HG02884 (cell line): Measurements from ENCODE around the gene ATP6V0A1.
"Not testable (repeated sequence)": the region's sequence is repeated elsewhere in the genome, so short reads cannot be mapped to it uniquely, and the experiment has no call there.

Experiments
- ATAC-seq: cut with Tn5 transposase; IDR thresholded peaks from one replicate; pipeline ENCODE4 v1.9.1; 2021; ENCODE audit warnings: mild to moderate bottlenecking, moderate library complexity; ENCODE audit not compliant: unreplicated experiment

Gene ATP6V0A1

DNA sequence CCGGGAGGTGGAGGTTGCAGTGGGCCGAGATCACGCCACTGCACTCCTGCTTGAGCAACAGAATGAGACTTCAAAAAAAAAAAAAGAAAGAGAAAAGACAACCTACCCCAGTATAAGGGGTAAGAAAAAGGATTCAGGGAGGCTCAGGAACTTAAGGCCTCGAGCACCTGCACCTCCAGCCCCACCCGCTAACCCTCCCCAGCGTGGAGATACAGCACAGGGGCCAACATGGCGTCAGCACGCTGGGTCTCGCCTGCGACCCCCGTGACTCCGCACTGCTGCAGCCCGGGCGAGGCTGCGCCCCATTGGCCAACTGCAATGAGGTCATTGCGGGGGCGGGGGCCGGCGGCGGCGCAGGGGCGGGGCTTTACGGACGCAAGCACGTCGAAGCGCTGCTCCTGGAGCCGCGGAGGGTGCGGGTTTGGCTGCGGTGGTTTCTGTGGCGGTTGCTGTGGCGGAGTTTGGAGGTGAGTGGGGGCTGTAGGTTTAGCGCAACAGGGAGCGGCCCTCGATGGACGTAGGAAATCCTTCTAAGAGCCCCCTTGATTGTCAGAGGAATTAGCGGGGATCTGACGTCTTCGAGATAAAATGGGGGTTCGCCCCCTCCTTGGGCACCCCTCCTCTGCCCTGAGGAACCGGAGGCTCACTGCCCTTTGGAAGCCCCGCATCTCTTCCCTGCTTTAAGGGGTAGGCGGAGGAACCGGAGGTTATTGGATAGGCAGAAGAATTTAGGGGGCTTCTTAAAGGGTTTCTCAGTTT lies at the start of gene ATP6V0A1:
Gene ATP6V0A1 (plus strand): TSS at position 382 of the 759 bp plus-strand sequence. CDS start 2,017 bp downstream, outside the sequence.
- no peak for ATAC-seq

DNA sequence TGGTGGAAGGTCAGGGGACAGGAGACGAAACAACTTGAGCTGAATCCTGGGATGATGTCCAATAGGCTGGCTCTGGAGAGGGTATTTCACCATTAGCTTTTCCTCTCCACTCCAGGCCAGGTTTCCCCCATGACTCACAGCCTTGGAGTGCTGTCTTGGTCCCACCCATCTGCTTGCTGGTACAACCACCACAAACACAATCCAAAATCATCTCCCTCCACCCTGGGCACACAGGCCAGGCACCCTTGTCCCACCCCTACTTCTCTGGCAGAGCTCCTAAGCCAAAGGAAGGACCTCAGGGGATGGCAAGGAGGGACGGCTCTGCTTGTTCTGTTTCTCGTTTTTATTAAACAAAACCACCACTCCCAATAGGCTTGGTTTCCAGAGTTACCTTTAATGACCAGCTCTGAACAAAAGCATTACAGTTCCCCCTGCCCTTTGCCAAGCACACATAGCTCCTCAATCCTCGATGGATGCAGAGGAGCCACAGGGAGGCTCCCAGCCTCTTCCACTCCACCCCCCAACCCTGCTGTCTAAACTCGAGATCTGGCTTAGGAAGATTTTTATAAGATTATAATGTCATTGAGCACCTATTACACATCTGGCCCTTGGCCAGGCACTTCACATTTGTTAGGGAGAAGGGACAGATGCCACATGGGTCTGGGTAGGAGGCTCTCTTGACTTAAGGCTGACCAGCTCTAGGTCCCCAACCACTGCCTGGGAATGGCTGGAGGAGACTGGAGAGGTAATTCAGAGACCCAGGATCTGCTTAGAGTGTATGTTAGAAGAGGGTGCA lies 49.0 kb upstream of the ATP6V0A1 start:
- no peak for ATAC-seq

DNA sequence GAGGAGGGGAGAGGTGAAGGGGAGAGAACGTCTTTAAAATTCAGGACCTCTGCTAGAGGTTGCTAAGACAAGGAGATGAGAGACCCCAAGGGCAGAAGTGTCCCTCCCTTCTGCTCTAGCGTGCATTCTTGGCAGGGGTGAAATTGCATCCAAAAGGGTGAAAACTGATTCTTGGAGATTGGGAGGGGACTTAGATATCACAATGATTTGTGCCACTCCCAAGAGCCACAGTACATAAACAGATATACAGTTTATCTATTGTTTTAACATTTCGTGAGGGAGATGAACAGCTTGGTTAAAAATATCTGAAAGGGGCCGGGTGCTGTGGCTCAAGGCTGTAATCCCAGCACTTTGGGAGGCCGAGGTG lies 48.4 kb upstream of the ATP6V0A1 start:
- ATAC-seq: no peak

DNA sequence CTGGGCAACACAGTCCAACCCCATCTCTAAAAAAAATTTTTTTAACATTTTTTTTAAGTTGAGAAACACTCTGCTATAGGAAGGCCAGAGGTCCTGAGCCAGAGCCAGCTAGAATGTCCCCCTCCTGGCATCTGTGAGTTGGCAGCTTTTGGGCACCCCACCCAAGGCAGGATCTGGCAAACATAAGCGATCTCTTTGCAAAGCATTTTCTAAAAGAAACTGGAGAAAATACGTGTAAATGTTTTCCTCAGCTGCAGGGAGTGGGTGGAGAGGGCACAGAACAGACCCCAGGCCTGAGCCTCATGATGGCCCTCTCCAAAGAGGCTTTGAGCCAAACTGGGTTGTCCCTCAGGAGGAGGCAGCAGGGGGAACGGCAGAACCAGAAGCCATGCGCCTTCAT lies 47.3 kb upstream of the ATP6V0A1 start:
- ATAC-seq: no peak

DNA sequence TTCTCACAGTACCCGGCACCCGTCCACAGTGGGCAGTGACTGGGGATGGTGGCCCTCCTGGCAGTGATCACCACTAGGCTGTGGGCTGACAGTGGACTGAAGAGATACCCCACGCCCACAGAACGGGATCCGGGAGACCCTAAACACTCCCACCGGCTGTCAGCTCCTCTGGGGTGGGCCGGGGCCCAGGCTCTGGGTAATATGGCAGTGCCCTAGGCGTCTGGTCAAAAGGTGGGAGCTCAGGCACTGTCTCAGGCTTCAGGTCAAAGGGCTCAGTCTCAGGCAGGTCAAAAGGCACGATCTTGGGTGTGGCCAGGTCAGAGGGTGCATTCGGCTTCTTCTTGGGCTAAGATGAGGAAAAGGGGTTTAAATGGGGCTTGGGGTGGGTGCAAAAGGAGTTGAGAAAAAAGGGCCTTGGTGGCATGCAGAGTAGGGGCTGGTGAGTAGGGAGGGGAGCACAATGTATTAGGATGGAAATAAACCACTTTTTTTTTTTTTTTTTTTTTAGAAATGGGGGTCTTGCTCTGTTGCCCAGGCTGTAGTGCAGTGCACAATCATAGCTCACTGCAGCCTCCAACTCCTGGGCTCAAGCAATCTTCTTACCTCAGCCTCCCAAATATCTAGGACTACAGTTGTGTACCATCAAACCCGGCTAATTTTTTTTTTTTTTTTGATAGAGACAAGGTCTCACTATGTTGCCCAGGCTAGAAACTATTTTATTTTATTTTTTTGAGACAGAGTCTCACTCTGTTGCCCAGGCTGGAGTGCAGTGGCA lies 46.6 kb upstream of the ATP6V0A1 start:
- ATAC-seq: no peak

DNA sequence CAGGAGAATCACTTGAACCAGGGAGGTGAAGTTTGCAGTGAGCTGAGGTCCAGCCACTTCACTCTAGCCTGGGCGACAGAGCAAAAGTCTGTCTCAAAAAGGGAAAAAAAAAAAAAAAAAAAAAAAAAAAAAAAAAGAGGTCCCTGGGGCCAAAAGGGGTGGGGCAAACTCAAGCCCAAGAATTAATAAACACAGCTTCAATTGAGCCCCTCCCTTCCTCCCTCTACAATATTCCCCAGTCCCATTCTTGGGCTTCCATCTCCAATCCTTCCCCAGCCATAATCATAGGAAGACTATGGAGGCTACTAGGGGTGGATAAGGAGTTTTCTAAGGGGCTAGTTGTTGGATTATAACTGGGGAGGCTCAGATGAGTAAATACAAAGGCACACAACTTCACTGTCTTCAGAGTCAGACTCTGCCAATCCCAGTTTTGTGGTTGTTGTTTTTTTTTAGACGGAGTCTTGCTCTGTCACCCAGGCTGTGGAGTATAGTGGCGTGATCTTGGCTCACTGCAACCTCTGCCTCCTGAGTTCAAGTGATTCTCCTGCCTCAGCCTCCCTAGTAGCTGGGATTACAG lies 45.1 kb upstream of the ATP6V0A1 start:
- ATAC-seq: no peak

DNA sequence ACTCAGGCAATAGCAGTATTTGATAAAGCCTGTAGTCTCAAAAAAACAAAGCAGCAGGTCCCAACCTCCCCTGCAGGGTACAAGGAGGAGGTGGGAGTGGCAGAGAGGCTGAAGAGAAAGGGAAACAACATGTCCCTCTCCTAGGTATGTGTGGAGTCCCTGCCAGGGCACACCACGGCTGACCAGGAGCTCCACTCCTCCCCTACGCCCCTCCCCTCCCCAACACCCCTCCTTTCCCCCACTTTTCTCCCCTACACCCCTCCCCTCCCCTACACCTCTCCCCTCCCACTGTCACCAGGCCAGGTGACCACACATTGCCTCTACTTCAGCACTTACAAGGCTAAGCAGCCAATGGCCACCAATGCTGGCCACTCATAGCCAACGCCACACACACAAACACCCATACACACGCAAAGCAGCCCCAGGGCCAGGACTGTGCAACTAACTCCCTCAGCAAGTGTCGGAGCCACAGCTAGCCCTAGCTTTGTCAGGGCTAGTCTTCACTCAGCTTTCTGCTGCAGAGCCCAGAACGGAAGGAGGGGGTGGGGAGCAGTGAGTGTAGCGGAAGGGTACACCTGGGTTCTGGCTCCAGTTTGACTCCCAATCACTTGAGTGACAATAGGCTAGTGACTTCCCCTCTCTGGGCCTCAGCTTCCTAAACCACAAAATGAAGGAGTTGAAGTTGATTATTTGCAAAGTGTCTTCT lies 43.8 kb upstream of the ATP6V0A1 start:
- ATAC-seq: no peak

DNA sequence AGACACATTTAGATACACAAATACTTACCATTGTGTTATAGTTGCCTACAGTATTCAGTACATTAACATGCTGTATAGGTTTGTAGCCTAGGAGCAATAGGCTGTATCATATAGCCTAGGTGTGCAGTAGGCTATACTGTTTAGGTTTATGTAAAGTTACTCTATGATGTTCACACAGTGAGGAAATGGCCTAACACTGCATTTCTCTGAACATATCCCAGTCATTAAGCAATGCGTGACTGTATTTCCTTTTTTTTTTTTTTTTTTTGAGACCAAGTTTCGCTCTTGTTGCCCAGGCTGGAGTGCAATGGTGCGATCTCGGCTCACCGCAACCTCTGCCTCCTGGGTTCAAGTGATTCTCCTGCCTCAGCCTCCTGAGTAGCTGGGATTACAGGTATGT lies 40.7 kb upstream of the ATP6V0A1 start:
- ATAC-seq: not testable (repeated sequence)

DNA sequence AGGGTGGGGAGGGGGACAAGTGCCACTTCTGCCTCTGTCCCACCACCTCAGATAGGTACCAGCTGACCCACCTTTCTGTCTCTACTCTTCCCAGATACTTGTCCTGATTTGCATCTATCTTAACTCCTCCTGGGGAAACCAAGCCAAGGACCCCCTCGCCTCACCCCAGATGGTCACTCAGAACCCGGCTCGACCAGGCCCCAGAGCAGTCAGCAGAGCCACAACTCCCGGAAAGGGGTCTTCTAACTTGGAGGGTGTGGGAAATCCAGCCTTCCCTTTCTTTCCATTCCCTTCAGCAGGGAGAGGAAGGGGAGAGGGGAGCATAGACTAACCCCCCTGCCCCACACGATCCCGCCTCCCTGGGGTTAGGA lies 37.6 kb upstream of the ATP6V0A1 start:
- ATAC-seq: no peak

DNA sequence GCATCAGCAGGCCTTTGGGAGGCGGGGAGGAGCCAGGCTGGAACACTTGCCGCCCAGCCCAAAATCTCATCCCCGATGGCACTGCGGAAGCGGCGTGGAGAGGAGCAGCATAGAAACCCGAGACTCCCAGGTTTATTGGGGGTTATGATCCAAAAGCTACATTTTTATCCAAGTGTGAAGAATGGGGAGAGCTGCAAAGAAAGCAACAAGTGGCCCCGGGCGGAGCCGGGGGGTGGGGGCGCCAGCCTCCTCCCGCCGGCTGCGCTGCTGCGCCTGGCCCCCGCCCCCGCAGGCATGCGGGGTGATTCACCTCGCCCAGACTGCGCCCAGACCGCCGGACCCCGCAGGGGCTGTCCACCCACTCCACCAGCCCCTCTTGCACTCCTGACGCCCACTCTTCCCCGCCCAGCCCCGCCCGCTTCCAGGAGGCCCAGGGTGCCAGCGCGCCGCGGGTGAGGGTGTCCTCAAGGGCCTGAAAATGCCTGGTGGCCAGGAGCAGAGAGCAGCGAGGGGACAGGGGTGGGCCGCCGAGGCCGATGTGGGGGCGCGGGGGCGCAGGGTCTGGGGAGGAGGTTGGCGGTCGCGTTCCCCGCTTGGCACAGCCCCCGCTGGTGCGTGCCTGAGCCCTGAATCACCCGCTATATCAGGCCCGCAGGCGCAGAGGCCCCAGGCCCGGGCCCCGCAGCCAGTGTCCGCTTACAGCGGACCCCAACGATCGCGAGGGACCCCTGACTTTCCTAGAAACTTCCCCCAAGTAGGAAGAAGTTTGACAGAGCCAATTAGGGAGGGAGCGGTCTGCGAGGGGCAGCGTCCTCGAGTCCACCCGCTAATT lies 37.0 kb upstream of the ATP6V0A1 start:
- no peak for ATAC-seq

DNA sequence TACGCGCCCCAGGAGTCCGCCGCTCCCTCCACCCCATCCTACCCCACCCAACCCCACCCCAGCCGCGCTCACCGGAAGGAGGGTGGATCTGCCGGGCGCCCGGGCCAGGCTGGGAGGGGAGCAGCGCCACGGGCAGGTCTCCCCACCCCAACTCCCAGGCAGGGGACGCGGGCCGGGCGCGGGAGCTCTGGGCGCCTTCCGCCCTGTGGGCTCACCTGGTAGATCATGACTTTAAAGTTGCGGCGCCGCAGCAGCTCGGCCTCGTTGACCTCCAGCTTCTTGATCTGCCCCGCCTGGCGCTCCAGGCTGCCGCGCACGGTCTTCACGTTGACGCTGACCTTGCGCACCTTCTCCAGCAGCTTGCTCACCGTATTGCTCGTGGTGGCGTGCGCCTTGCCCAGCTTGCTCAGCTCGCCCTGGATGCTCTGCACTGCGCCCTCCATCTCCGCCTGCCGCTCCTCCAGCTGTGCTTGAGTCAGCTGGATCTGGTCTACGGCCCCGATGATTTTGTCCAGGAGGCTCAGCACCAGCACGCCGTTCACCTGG lies 36.2 kb upstream of the ATP6V0A1 start:
- ATAC-seq: no peak

DNA sequence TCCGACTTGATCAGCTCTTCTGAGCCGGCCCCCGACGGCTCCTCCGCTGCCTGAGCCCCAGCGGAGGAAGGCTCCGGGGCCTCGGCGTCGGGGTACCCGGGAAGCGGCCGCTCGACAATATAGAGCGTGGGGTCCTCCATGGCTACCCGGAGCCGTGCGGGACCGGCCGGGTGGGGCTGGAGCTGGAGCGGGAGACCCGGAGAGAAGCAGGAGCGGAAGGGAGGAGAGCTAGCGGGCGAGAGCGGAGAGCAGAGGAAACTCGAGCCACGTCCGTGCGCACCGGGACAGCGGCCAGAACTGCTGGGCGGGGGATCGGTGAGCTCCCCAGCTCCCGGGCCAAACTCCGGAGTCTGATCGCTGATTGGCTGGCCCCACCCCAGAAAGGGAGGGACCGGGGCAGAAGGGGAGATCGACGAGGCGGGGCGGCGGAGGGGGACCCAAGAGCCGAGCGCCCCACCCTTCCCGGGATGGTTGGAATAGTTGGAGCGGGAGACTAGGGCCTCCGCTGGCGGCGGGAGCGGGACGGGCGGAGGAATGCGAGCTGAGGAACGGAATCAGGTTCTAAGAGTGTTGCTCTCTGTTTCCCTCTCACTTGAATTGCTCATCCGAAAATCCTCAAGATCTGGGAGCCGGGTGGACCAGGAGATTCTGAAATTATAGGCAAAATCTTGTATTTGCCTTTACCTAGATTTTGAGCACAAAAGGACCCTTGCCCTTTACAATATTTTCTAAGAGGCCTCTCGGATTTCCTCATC lies 35.5 kb upstream of the ATP6V0A1 start, which contains the start of gene CAVIN1:
Gene CAVIN1 (minus strand): TSS at position 299 of the 755 bp plus-strand sequence. CDS start 159 bp downstream, at position 140.
- no peak for ATAC-seq

DNA sequence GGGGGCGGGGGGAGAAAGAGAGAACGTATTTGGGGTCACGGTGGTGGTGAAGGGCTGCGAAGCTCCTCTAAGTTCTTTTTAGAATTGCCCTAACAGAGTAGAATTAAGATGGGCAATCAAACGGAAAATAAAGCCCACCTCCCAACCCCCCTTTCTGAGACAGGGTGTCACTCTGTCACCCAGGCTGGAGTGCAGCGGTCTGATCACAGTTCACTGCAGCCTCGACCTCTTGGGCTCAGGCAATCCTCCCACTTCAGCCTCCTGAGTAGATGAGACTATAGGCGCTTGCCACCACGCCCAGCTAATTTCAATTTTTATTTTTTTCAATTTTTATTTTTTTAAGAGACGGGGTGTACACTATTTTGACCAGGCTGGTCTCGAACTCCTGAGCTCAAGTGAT lies 34.9 kb upstream of the ATP6V0A1 start:
- ATAC-seq: no peak

DNA sequence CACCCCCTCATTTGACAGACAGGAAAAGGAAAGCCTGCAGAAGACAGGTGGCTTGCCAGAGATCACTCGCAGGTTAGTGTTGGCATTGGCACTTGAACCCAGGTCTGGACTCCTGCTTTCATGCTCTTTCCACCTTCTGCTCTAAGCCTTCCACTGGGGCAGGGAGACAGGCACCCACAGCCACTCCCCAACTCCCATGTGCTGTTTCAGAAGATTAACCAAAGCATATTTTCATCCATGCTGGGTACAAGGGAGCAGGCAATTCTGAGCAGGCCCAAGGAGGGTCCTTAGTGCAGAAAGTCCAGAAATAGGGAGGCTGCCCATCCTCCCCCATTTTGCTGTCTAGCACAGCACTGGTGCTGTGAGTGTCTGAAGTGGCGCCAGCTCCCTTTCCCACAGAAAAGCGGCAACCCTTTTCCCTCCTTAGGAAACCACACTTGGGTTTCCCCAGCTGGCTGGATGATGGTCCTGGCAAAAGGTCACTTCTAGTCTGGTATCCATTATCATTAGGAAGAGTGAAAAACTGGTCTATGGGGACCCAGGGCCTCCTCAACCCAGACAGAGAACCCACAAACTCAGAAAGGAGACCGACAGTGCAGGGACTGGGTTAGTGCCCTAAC lies 33.6 kb upstream of the ATP6V0A1 start:
- no peak for ATAC-seq

DNA sequence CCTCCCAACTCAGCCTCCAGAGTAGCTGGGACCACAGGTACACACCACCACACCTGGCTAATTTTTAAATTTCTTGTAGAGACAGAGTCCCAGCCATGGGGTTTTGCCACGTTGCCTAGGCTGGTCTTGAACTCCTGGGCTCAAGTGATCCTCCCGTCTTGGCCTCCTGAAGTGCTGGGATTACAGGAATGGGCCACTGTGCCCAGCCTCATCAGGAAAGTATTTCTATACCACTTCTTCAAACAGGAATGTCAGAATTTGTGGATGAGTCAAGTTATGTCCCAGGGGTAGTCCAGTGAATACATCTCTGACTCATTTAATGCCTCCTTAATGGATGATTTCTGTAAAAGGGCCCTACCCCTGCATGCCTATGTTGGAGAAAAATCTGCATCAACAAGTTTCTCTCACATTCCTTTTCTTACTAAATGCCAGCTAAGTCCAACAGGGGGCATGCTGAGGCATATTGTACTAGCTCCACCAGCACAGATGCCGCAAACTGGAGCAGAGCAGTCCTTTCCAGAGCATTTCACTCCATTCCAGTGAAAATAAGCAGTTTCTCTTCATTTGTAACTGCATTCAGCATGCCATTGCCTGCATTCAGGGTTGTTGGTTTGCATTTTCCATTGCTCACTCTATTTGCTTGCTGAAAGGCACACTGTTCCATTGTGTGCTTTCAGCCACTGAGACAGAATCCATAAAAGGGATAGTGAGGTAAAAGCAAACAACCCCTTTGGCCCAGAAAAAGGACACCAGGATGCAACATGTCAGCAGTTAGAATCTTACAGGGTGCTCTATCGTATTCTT lies 30.3 kb upstream of the ATP6V0A1 start:
- no peak for ATAC-seq

DNA sequence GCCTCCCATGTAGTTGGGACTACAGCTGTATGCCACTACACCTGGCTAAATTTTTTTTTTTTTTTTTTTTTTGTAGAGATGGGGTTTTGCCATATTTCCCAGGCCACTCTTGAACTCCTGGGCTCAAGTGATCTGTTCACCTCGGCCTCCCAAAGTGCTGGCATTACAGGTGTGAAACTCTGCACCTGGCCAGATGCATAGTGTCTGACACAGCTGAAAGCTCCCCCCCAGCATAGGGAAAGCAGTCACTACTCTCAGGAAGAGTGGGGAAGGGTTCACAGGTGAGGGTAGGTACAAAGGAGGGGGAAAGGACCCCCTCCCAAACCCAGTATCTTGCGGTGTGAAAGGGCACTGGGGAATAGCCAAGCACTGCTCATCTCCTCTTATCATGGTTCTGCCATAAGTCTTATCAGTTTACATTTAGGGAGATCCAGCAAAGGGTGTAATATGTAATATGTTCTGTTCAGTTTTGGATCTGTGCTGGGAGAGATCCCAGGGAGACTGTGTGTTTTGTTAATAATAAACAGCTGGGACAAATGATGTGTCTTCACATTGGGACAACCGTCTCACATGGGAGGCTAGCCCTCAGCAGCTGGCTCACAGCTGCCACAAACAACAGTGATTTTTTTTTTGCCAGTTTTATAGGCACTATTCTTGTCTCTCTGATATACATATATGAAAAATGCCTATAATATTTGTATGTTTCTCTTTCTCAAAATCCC lies 28.8 kb upstream of the ATP6V0A1 start:
- no peak for ATAC-seq

DNA sequence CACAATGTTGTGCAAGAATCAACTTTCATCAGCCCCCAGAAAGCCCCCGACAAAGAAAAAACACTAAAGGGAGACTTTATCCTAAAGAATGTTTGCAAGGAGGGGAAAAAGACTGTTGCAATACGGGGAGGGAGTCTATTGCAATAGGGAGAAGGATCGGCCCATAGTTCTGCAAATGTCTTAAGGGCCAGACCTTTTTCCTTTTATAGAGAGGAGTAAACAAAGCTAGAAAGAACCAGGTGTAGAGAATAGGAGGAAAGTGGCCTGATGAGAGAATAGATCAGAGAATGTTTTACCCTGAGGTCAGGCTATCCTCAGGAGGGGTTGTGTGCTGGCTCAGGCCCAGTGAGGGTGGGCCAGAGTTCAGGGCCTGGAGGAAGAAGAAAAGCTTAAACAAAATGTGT lies 26.9 kb upstream of the ATP6V0A1 start:
- ATAC-seq: no peak
